HEK293 (cell line): Measurements from ENCODE around the gene PXDC1.

Source experiments
- CTCF ChIA-PET: fragments of 350-600 bp; formaldehyde crosslinking; extraction: SDS; loops from one replicate; lab custom pipeline; 2021; ENCODE audit warnings: antibody characterized with exemption; lab: Yijun Ruan, JAX
- POLR2A ChIA-PET: fragments of 300-600 bp; formaldehyde crosslinking; extraction: SDS; loops from one replicate; lab custom pipeline; 2020; ENCODE audit warnings: antibody characterized with exemption, inconsistent platforms; lab: Yijun Ruan, JAX
- H3K27ac ChIP-seq: fragments of 200-500 bp; sonication (Bioruptor generic); 2 replicates; pipeline ENCODE4 v1.5.1; 2014; ENCODE audit warnings: low read depth, low read length, control low read depth, inconsistent platforms; ENCODE audit errors: extremely low read depth
- H3K36me3 ChIP-seq, 2 experiments: fragments of 200-500 bp in 1 of 2; sonication (Bioruptor generic) in 1 of 2; 1 replicate in 1 of 2; 2 replicates in 1 of 2; pipeline ENCODE4 v1.5.1; 2014 to 2017; ENCODE audit warnings: inconsistent platforms in 2 of 2, low read length in 2 of 2; ENCODE audit not compliant: control insufficient read depth in 2 of 2, insufficient read depth in 1 of 2
- H3K4me1 ChIP-seq: fragments of 200-500 bp; sonication (Bioruptor generic); 2 replicates; pipeline ENCODE4 v1.5.1; 2014; ENCODE audit warnings: mild to moderate bottlenecking, low read length, inconsistent platforms; ENCODE audit not compliant: control insufficient read depth, insufficient read depth
- H3K4me3 ChIP-seq: 2 replicates; pipeline ENCODE4 v1.5.1; 2011; ENCODE audit warnings: low read depth, mild to moderate bottlenecking, control low read depth, low read length, moderate library complexity
- H3K9me3 ChIP-seq: fragments of 200-500 bp; sonication (Bioruptor generic); 2 replicates; pipeline ENCODE4 v1.5.1; 2014; ENCODE audit warnings: low read depth, low read length, inconsistent platforms; ENCODE audit not compliant: control insufficient read depth, insufficient read depth
- GLI2 ChIP-seq: fragments of 450-650 bp; formaldehyde crosslinking; IDR thresholded peaks from 2 replicates; pipeline ENCODE4; 2017; ENCODE audit warnings: missing biosample characterization, missing genetic modification characterization, low read depth, borderline replicate concordance
- ZNF174 ChIP-seq: fragments of 450-650 bp; formaldehyde crosslinking; IDR thresholded peaks from 2 replicates; pipeline ENCODE4 v1.5.0; 2017; ENCODE audit warnings: missing biosample characterization, mild to moderate bottlenecking, missing genetic modification characterization
- ZNF223 ChIP-seq: fragments of 450-650 bp; formaldehyde crosslinking; IDR thresholded peaks from 2 replicates; pipeline ENCODE4 v1.5.1; 2016; ENCODE audit warnings: missing biosample characterization, missing genetic modification characterization
- ZNF274 ChIP-seq, 2 experiments: fragments of 200-500 bp in 1 of 2; fragments of 450-650 bp in 1 of 2; sonication (Bioruptor generic) in 1 of 2; formaldehyde crosslinking in 1 of 2; IDR thresholded peaks; 2 replicates each; pipeline versions ENCODE4 v1.5.1 to v1.6.1; 2014 to 2016; ENCODE audit warnings: borderline replicate concordance in 1 of 2, inconsistent platforms in 1 of 2, low read length in 1 of 2, missing biosample characterization in 1 of 2, missing genetic modification characterization in 1 of 2
- ZNF366 ChIP-seq: fragments of 450-650 bp; formaldehyde crosslinking; conservative IDR thresholded peaks from 2 replicates; pipeline ENCODE4 v1.5.1; 2016; ENCODE audit warnings: missing biosample characterization, missing genetic modification characterization
- ZNF391 ChIP-seq: fragments of 450-650 bp; formaldehyde crosslinking; IDR thresholded peaks from 2 replicates; pipeline ENCODE4 v1.5.1; 2016; ENCODE audit warnings: low read depth, missing biosample characterization, missing genetic modification characterization, borderline replicate concordance
- ZNF416 ChIP-seq: fragments of 450-650 bp; formaldehyde crosslinking; IDR thresholded peaks from 2 replicates; pipeline ENCODE4 v1.5.1; 2016; ENCODE audit warnings: missing biosample characterization, missing genetic modification characterization
- ZNF521 ChIP-seq: fragments of 450-650 bp; formaldehyde crosslinking; IDR thresholded peaks from 2 replicates; pipeline ENCODE4 v1.5.1; 2017; ENCODE audit warnings: missing biosample characterization, mild to moderate bottlenecking, missing genetic modification characterization
- ZNF549 ChIP-seq: fragments of 450-650 bp; IDR thresholded peaks from 2 replicates; pipeline ENCODE4 v1.5.1; 2018; ENCODE audit warnings: missing biosample characterization, missing genetic modification characterization, mild to moderate bottlenecking, inconsistent platforms, moderate library complexity
- ZNF610 ChIP-seq: fragments of 450-650 bp; formaldehyde crosslinking; IDR thresholded peaks from 2 replicates; pipeline ENCODE4 v1.5.1; 2016; ENCODE audit warnings: missing biosample characterization, missing genetic modification characterization, borderline replicate concordance
- ZNF629 ChIP-seq: fragments of 450-650 bp; formaldehyde crosslinking; IDR thresholded peaks from 2 replicates; pipeline ENCODE4 v1.5.1; 2017; ENCODE audit warnings: missing biosample characterization, missing genetic modification characterization
- ZNF747 ChIP-seq: fragments of 450-650 bp; formaldehyde crosslinking; IDR thresholded peaks from 2 replicates; pipeline ENCODE4 v1.5.1; 2016; ENCODE audit warnings: missing biosample characterization, missing genetic modification characterization
- ZNF792 ChIP-seq: fragments of 450-650 bp; formaldehyde crosslinking; IDR thresholded peaks from 2 replicates; pipeline ENCODE4 v1.5.1; 2016; ENCODE audit warnings: missing biosample characterization, missing genetic modification characterization
- ZSCAN30 ChIP-seq: fragments of 450-650 bp; IDR thresholded peaks from 2 replicates; pipeline ENCODE4 v1.5.1; 2018; ENCODE audit warnings: missing biosample characterization, mild to moderate bottlenecking, missing genetic modification characterization, moderate library complexity
- TF ChIP-seq, protein P1 (sequence below): fragments of 450-650 bp; formaldehyde crosslinking; IDR thresholded peaks from 2 replicates; pipeline ENCODE4 v1.5.1; 2016; ENCODE audit warnings: missing biosample characterization, missing genetic modification characterization
- TF ChIP-seq, protein P2 (sequence below): fragments of 450-650 bp; formaldehyde crosslinking; IDR thresholded peaks from 2 replicates; pipeline ENCODE4; 2016; ENCODE audit warnings: missing biosample characterization, missing genetic modification characterization
- TF ChIP-seq, protein P3 (sequence below): fragments of 450-650 bp; formaldehyde crosslinking; IDR thresholded peaks from 2 replicates; pipeline ENCODE4 v1.5.1; 2016; ENCODE audit warnings: missing biosample characterization, missing genetic modification characterization
- TF ChIP-seq, protein P4 (sequence below): fragments of 450-650 bp; formaldehyde crosslinking; IDR thresholded peaks from 2 replicates; pipeline ENCODE4 v1.5.1; 2016; ENCODE audit warnings: missing biosample characterization, missing genetic modification characterization

Gene PXDC1

DNA sequence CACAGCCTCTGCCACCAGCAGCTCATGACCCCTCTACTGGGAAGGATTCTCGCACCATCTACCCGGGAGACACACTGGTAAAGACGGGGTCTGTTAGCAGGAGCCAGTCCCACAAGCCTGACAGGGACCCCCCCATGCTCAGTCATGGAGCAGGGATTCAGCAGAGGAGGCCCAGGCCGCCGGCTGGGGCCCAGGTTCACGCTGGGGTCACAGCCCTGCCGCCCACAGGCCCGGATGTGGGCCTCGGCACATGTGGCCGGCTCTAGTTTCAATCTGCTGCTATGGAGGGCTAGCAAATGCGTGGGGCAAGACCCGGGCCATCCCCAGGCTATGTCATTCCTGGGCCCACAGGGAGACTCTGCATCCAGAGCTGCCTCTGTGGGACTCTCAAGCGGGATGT is 25.1 kb downstream of the PXDC1 start (continued):
- TF ChIP-seq, protein P1, sequence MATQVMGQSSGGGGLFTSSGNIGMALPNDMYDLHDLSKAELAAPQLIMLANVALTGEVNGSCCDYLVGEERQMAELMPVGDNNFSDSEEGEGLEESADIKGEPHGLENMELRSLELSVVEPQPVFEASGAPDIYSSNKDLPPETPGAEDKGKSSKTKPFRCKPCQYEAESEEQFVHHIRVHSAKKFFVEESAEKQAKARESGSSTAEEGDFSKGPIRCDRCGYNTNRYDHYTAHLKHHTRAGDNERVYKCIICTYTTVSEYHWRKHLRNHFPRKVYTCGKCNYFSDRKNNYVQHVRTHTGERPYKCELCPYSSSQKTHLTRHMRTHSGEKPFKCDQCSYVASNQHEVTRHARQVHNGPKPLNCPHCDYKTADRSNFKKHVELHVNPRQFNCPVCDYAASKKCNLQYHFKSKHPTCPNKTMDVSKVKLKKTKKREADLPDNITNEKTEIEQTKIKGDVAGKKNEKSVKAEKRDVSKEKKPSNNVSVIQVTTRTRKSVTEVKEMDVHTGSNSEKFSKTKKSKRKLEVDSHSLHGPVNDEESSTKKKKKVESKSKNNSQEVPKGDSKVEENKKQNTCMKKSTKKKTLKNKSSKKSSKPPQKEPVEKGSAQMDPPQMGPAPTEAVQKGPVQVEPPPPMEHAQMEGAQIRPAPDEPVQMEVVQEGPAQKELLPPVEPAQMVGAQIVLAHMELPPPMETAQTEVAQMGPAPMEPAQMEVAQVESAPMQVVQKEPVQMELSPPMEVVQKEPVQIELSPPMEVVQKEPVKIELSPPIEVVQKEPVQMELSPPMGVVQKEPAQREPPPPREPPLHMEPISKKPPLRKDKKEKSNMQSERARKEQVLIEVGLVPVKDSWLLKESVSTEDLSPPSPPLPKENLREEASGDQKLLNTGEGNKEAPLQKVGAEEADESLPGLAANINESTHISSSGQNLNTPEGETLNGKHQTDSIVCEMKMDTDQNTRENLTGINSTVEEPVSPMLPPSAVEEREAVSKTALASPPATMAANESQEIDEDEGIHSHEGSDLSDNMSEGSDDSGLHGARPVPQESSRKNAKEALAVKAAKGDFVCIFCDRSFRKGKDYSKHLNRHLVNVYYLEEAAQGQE: no peak
- TF ChIP-seq, protein P2, sequence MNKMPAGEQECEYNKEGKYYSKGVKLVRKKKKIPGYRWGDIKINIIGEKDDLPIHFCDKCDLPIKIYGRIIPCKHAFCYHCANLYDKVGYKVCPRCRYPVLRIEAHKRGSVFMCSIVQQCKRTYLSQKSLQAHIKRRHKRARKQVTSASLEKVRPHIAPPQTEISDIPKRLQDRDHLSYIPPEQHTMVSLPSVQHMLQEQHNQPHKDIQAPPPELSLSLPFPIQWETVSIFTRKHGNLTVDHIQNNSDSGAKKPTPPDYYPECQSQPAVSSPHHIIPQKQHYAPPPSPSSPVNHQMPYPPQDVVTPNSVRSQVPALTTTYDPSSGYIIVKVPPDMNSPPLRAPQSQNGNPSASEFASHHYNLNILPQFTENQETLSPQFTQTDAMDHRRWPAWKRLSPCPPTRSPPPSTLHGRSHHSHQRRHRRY: no peak
- TF ChIP-seq ZNF521 (tag by site-specific recombination) (no peak), ZNF174 (tag by site-specific recombination) (no peak)
- TF ChIP-seq, protein P3, sequence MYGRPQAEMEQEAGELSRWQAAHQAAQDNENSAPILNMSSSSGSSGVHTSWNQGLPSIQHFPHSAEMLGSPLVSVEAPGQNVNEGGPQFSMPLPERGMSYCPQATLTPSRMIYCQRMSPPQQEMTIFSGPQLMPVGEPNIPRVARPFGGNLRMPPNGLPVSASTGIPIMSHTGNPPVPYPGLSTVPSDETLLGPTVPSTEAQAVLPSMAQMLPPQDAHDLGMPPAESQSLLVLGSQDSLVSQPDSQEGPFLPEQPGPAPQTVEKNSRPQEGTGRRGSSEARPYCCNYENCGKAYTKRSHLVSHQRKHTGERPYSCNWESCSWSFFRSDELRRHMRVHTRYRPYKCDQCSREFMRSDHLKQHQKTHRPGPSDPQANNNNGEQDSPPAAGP: no peak

GRCh38 chr6:3725145-3726047 is 26.1 kb downstream of the PXDC1 start:
- Histone ChIP-seq H3K4me3 (no peak overlapping the region), H3K36me3 (peaks cover 0 to 42% of the 10 kb centered on the region in 2 experiments; a peak in 1 of 3 replicates), H3K9me3 (no peaks in the 10 kb centered on the region), H3K4me1 (no peaks in the 10 kb centered on the region), H3K27ac (no peak overlapping the region)
- ChIA-PET CTCF (interaction anchor here (0.5 to 0.7 kb wide), 2 partner anchors 20 to 548 kb away, joined by 3 to 4 read pairs; no protein-coding TSS in a partner anchor), POLR2A (no interaction called here)
- TF ChIP-seq ZNF629 (tag by site-specific recombination): no peak
- TF ChIP-seq ZSCAN30 (tag by site-specific recombination): no peak
- TF ChIP-seq, protein P3: no peak
- no peak for TF ChIP-seq ZNF549 (tag by site-specific recombination)
- no peak for TF ChIP-seq GLI2 (tag by site-specific recombination)
- no peak for TF ChIP-seq ZNF274 (IDR thresholded peaks at IDR 0.05; ENCODE audit: low read length)
- no peak for TF ChIP-seq ZNF274 (tag by site-specific recombination; IDR thresholded peaks at IDR 0.05; ENCODE audit: borderline replicate concordance)
- TF ChIP-seq ZNF792: no peak
- TF ChIP-seq ZNF223 (tag by site-specific recombination): no peak
- TF ChIP-seq, protein P4, sequence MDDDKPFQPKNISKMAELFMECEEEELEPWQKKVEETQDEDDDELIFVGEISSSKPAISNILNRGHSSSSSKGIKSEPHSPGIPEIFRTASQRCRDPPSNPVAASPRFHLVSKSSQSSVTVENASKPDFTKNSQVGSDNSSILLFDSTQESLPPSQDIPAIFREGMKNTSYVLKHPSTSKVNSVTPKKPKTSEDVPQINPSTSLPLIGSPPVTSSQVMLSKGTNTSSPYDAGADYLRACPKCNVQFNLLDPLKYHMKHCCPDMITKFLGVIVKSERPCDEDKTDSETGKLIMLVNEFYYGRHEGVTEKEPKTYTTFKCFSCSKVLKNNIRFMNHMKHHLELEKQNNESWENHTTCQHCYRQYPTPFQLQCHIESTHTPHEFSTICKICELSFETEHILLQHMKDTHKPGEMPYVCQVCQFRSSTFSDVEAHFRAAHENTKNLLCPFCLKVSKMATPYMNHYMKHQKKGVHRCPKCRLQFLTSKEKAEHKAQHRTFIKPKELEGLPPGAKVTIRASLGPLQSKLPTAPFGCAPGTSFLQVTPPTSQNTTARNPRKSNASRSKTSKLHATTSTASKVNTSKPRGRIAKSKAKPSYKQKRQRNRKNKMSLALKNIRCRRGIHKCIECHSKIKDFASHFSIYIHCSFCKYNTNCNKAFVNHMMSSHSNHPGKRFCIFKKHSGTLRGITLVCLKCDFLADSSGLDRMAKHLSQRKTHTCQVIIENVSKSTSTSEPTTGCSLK (tag by site-specific recombination): no peak
- TF ChIP-seq ZNF366 (tag by site-specific recombination): no peak
- no peak for TF ChIP-seq ZNF747
- TF ChIP-seq ZNF391 (tag by site-specific recombination): no peak
- no peak for TF ChIP-seq ZNF416 (tag by site-specific recombination)
- no peak for TF ChIP-seq ZNF610 (tag by site-specific recombination)
